Choroid plexus epithelial cell (primary cell): Measurements from ENCODE around the gene CCDC85B.
A peak's percentile ranks its signal among the peaks of the same experiment; 100 is the strongest.
"Not testable (repeated sequence)": the region's sequence is repeated elsewhere in the genome, so short reads cannot be mapped to it uniquely, and the experiment has no call there.

Source experiments
- DNase-seq: peaks from one replicate; pipeline ENCODE4 v3.0.0-alpha.2; 2010; ENCODE audit warnings: low read depth
- H3K4me3 ChIP-seq: 2 replicates; pipeline ENCODE4 v1.5.1; 2011; ENCODE audit warnings: low read depth, mild to moderate bottlenecking, control low read depth, low read length, moderate library complexity
- CTCF ChIP-seq: conservative IDR thresholded peaks from 2 replicates; pipeline ENCODE4 v1.5.1; 2011; ENCODE audit warnings: low read depth, mild to moderate bottlenecking, control low read depth, inconsistent platforms, low read length, moderate library complexity

The CCDC85B gene

GRCh38 chr11:65890324-65891218 is at the start of gene CCDC85B:
Gene CCDC85B (plus strand): TSS chr11:65890673. CDS start chr11:65890784, 111 bp downstream.
- peak within 1 kb of the TSS; percentile 69 for H3K4me3 ChIP-seq
- DNase-seq: peak; percentile 97
- no peak for TF ChIP-seq CTCF

DNA sequence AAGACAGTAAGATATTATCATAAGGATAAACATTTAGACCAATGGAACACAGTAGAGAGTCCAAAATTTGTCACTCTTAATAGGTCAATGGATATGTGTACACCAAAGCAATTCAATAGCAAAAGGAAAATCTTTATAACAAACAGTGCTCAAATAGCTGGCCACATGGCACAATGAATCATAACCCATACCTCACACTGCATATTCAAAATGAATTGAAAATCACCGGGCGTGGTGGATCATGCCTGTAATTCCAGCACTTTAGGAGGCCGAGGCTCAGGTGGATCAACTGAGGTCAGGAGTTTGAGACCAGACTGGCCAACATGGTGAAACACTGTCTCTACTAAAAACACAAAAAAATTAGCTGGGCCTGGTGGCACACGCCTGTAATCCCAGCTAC is 48.3 kb upstream of the CCDC85B start:
- DNase-seq: no peak
- no peak for TF ChIP-seq CTCF
- no peak overlapping the region for H3K4me3 ChIP-seq

DNA sequence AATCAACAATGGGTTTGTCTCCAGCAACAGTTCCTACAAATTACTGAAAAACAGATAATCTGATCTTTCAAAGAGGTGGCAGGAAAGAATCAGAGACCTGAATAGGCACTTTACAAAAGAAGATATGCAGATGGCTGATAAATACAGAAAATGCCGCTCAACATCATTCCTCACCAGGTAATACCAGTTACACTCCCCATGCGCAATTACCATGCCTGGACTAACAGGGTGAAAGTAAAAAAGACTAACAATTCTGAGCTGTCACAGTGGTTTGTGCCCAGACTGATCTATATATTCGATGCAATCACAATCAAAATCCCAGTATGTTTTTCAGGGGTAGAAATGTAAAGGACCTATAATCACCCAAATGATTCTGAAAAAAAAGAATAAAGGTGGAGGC is 46.7 kb upstream of the CCDC85B start:
- no peak overlapping the region for H3K4me3 ChIP-seq
- no peak for DNase-seq
- TF ChIP-seq CTCF: no peak

DNA sequence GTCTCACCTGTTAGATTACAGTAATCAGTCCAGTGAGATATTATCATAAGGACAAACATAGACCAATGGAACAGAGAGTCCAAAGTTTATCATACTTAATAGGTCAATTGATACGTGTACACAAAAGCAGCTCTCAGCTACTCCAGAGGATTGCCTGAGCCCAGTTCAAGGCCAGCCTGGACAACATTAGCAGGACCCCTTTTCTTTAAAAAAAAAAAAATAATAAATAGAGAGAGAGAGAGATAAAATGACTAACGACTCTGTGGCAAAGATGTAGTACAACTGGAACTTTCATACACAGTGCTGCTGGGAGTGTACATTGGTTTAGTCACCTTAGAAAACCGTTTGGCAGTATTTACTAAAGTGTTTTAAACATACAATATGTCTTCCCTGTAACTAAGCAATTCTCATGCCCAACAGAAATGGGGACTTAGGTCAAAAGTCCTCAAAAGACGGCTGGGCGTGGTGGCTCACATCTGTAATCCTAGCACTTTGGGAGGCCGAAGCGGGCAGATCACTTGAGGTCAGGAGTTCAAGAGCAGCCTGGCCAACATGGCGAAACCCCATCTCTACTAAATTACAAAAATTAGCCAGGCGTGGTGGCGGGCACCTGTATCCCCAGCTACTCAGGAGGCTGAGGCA is 46.1 kb upstream of the CCDC85B start:
- H3K4me3 ChIP-seq: no peak overlapping the region
- DNase-seq: no peak
- no peak for TF ChIP-seq CTCF

DNA sequence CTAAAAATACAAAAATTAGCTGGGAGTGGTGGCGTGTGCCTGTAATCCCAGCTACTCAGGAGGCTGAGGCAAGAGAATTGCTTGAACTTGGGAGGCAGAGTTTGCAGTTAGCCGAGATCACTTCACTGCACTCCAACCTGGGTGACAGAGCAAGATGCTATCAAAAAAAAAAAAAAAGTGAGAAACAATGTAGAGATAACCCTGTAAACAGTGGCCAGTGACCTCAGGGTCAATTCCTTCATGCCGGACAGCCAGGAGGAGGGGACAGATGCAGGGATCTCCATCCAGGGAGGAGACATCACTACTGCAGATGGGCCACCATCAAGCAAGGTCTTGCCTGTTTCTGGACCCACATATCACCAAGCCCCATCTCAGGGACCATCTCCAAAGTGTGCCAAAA is 42.7 kb upstream of the CCDC85B start:
- no peak for TF ChIP-seq CTCF
- DNase-seq: no peak
- H3K4me3 ChIP-seq: no peak overlapping the region

- H3K4me3 ChIP-seq, DNase-seq: not testable (repeated sequence)
Observed at GRCh38 chr11:65848693-65849092, 41.8 kb upstream of the CCDC85B start.

DNA sequence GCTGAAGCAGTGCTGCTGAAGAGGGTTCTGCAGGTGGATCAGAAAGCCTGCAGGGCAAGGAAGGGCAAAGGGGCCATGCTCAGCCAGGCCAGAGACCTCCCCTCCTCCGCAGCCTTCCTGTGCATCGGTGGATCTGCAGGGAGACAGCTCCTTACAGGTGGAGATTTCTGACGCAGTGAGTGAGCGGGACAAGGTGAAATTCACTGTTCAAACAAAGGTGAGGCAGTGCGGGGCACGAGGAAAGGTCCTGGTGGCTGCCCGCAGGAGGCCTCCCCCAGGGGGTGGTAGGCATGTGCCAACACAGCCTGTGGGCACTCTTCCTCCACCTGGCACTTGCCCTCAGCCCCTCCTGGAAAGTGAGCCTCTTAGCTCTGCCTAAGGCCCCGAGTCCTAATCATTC is 41.1 kb upstream of the CCDC85B start:
- TF ChIP-seq CTCF: no peak
- DNase-seq: no peak
- no peak overlapping the region for H3K4me3 ChIP-seq
